Kidney glomerular epithelial cell (primary cell): Measurements from ENCODE around the gene PLD1.
A peak's percentile ranks its signal among the peaks of the same experiment; 100 is the strongest.
"Not testable (repeated sequence)": the region's sequence is repeated elsewhere in the genome, so short reads cannot be mapped to it uniquely, and the experiment has no call there.

ENCODE experiments used
- DNase-seq: peaks from one replicate; lab custom pipeline; 2025; lab: John Stamatoyannopoulos, UW

Gene PLD1

DNA sequence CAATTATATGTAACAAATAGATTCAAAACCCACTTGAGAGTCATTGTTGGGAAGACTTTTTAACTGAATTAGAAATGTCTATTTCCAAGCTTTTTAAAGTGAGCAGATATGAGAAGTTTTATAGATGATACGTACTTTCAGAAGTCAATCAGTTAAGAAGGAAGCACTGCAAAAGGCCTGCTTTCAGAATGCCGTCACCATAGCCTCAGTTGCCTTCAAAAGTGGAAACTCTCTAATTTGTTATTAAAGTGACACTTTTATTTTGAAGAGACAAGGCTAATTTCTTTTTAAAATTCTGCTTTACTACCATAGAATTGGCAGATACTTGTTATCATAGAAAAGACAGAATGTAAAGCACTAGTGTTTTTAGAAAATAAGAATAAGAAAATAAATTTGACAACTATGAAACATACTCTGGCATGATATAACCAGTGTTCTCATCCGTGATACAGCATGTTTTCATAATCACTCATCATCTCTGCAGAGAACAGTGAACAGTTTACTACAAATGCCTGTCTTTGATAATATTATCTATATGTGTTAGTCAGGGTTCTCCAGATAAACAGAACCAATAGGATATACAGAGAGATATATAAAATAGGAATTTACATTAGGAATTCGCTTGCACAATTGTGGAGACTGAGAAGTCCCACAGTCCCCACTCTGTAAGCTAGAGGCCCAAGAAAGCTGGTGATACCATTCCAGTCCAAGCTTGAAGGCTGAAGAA is 7.0 kb upstream of the PLD1 start:
- DNase-seq: no peak

DNA sequence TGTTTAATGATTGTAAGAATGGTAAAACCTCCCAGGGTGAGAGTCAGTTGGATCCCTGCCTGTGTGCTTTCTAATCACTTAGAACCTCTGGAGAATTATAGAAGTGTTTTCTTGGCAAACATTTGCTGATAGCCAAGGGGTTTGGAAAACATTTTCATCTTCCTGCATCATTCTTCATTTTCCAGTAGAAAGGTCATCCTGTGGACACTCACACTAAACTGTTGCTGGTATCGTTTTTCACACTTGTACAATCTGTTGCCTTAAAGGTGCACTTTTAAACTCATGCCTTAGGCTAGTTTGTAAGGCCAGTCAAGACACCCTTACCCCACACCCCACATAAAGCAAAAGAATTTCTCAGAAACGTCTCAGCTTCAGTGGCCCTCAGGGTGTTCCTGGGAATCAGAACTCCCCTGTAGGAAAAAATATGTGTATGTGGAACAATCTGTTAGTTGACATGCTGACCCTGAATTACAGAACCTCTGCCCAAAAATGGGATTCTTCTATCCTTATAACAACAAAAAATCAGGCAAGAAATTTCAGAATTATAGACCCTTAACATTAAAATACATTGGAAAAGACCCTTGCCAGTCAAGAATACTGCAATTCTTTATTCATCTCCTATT is 5.8 kb upstream of the PLD1 start:
- DNase-seq: no peak

DNA sequence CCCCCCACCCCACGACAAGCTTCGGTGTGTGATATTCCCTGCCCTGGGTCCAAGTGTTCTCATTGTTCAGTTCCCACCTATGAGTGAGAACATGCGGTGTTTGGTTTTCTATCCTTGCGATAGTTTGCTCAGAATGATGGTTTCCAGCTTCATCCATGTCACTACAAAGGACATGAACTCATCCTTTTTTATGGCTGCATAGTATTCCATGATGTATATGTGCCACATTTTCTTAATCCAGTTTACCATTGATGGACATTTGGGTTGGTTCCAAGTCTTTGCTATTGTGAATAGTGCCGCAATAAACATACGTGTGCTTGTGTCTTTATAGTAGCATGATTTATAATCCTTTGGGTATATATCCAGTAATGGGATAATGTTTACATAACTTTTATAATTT is 4.4 kb upstream of the PLD1 start:
- not testable (repeated sequence) for DNase-seq

DNA sequence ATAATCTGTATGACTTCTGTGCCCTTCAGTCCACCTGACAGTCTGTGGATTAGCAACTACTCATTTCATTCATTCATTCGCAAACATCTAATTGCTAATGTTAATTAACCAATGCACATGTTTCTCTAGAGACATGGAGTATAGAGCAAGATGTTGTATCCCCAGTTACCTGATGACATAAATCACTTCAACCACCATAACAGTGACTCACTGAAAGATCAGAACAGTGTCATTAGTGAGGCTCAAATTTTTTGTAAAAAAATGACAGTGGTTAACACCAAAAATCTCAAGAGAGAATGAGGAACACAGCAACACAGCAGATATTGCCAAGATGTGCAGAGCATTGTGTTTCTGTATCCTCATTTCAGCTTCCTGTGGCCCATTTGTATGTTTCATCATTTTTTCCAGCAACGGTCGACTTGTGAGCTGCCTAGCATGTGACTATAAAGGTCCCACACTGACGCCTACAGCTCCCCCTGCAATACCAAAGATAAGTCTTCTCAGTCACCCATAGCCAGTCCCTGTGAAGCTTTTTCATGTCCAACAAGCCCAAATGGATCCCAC is 3.7 kb upstream of the PLD1 start:
- DNase-seq: no peak

DNA sequence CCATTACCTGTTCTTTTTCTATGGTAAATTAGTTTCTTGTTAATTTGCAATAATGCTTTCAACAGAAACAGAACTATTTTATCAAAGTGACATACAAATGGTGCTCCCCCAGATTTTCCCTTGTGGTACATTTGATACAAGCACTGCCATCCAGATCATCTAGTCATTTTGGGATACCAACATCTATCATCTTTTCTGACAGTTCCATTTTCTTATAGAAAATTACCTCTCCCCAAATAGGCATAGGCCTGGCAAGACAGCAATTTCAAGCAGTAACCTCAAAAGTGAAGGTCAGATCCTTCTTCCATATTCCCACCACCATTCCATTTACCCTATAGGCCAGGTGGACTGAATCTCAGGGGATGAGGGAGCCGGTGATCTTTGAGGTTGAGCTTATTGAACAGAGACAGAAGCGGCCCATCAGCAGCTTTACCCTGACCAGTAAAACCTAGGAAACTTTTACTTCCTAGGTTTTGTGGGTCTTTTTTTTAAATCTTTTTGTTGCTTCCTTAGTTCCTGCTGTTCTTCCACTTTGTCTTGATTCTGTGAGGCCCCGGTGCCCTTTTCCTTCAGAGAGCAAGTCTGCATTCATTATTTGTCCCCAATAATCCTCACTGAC is 3.1 kb upstream of the PLD1 start:
- DNase-seq: no peak

DNA sequence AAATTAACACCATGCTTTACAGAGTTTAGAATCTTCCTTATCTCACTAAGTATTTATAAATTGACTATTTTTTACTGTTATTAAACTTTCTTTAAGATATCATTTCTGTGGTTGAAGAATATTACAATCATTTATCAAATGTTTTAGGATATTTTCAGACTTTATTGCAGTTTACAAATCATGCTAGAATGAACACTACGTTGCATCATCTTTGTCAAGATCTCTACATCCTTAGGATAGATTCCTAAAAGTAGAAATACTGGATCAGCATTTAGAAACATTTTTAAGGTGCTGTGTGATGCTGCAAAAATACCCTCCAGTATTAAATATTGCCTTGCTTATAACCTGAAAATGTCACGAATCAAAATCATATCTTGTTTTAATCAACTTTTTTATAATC is 2.5 kb upstream of the PLD1 start:
- DNase-seq: no peak

DNA sequence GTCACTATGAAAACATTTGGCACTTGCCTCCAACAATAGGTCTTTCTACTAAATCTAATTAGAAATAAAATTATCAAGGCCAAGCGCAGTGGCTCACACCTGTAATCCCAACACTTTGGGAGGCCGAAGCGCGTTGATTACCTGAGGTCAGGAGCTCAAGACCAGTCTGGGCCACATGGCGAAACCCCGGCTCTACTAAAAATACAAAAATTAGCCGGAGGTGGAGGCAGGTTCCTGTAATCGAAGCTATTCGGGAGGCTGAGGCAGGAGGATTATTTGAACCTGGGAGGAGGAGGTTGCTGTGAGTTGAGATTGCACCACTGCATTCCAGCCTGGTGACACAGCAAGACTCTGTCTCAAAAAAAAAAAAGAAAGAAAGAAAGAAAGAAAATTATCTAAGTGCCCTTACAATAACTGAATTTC is 1.6 kb upstream of the PLD1 start:
- no peak for DNase-seq

DNA sequence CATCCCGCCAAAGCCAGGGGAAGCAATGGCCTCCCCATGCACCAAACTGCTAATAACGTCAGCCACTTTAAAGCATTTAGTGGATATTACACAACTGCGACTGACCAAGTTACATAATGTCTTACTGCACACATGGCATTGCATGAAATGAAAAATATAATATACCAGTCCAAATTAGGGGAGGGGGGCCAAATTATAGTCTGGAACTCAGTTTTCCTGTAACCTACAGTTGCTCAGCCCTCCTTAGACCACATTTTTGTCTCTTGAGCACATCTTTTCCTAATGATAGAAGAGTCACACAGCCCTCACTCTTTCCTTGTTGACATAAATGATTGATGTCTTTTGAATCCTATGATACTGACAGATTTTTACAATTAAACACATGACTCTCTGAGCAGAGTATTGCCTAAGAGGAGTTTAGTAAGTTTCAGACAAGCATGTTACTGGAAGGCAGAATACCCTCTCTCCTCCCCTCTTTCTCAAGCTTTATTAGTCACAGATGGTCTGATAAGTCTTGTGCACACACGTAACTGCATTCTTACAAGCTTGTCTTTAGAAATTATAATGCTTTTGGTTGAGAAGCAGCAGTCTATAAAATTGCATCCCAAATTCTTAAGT is 1.1 kb upstream of the PLD1 start:
- peak; percentile 52 for DNase-seq

DNA sequence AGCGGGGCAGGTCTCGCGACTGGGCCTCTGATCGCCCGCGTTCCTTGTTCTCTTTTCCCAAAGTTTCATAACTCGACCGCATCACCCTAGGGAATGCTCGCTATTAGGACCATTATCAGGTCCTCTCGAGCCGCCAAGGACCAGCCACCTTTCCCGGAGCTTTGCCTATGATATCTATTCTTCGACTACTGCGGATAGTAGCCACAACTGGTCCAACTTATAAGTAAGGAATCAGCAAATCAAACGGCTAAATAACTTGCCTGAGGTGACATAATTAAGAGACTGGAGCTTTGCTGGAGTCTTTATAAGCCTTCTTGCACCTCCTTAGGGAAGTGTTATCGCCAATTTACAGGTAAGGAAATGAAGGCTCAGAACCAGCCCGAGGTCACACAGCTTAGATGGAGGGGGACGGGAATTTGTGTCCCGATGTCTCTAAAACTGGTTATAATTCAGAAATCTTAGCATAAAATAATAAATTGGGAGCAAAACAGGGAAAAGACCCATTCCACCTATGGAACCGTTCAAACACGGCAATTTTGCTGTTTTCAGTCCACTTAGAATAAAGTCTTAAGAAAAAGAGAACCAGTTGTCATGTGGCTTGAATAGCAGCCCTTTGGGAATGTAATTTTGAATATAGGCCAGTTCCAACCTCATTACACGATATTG is 479 bp upstream of the PLD1 start:
- DNase-seq: no peak

DNA sequence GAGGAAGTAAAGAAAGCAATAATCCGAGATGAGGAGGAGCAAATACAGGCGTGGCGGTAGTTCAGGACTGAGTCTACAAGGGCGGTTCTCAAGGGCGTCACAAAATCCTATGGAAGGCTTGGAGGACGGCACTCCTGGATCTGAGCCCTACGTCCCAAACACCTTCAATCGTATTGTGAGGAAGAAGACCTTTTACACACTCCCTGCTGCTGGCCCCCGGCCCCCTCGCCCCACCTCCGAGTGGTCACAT is 747 bp downstream of the PLD1 start:
- peak; percentile 53 for DNase-seq

DNA sequence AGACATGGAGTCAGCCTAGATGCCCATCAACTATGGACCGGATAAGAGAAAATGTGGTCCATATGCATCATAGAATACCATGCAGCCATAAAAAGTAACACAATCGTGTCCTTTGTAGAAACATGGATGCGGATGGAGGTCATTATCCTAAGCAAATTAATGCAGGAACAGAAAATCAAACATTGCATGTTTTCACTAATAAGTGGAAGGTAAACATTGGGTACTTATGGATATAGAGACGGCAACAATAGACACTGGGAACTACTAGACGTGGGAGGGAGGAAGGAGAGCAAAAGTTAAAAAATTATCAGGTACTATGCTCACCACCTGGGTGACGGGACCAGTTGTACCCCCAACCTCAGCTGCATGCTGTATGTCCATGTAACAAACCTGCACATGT is 2.5 kb downstream of the PLD1 start:
- no peak for DNase-seq

DNA sequence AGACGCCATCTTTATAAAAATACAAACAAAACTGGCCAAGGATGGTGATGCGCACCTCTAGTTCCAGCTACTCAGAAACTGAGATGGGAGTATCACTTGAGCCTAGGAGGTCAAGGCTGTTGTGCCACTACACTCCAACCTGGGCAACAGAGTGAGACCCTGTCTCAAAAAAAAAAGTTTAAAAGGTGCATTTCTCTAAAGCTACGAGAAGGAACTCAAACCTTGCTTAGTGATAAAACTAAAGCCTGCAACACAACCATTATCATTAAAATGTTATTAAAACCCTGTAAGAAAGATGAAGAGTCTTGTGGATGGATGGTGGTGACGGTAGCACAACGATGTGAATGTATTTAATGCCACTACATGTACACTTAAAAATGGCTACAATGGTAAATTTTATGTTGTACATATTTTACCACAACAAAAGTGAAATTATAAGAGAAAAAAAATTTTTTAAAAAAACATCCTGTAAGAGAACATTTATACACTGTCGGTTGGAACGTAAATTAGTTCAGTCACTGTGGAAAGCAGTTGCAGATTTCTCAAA is 3.1 kb downstream of the PLD1 start:
- no peak for DNase-seq

DNA sequence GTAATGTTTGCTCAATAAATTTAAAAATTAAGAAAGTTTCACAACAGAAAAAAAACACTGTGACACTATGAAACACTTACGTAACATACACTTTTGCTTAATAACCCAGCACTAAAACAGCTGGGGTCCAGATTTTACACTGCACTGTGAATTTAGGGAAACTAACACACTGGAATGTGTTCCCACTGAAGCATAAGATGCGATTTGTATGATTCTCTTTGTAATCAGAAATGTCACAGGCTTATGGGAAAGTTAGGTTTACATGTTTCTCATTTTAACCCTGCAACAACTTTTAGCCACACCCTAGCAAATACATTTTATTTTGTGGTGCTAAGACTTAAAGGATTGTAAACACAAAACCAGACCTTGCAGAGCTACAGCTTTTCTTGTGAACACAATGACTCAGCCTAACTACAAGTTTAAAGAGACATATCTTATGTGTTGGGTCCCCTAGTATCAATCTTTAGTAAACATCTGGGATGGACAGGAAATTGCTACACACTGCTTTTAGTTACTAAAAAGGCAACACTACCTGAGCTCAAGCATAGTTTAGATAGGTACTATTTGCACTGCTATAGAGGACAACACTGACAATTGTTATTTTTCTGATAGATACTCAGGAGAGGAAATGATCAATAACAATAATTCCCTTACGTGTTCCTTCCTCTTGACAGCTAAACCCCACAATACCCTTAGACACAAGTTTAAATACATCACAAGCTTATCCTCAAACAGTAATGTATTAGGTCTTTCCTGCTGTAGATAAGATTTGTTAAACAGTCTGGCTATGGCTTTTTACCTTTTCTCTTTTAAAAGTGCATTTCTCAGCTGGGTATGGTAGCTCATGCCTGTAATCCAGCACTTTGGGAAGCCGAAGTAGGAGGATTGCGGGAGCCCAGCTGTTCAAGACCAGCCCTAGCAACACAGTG is 3.8 kb downstream of the PLD1 start:
- peak; percentile 19 for DNase-seq

DNA sequence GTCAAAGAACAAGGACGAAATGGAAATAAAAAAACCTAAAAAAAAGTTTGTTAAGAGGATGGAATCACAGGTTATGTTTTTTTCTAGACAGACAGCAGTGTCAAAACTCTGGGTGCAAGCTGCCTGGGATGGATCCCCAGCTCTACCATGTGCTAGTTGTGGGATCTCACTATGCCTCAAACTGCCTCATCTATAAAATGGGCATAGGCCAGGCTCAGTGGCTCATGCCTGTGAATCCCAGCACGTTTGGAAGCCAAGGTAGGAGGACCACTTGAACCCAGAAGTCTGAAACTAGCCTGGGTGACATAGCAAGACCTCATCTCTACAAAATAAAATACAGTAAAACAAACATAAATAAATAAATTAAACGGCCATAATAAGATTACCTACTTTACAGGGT is 4.6 kb downstream of the PLD1 start:
- no peak for DNase-seq

DNA sequence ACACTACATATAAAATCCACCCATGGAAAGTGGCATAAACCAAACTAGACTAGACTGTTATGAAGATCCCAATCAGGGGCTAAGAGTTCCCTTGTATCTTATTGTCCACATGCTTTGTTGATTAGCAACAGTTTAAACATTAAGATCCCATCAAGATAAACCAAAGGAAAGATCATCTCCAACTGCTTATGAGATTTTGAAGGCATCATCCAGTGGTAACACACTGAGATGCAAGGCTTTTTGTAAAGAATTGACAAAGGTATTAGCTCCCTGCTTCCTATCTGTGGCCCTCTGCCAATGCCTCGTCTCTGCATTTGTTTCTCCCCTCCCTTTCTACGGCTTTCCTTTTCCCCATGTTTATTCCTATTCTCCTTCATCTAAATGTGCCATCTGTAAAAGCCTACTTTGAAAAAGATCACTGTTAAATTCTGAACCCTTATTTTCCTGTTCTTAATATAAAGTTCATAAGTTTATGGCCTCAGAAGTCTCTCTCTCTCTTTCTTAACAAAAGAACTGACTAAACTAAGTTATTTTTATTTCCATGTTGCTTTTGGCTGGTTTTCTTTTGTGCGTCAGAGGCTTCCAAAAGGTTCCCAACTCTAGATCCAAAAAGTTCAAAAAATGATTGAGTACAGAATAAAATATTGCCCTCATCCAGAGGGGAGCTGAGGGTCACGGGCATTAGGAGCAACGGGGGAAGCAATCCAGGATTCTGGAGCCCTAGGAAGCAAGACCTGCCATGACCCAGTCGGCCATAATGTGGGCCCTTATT is 5.5 kb downstream of the PLD1 start:
- no peak for DNase-seq

DNA sequence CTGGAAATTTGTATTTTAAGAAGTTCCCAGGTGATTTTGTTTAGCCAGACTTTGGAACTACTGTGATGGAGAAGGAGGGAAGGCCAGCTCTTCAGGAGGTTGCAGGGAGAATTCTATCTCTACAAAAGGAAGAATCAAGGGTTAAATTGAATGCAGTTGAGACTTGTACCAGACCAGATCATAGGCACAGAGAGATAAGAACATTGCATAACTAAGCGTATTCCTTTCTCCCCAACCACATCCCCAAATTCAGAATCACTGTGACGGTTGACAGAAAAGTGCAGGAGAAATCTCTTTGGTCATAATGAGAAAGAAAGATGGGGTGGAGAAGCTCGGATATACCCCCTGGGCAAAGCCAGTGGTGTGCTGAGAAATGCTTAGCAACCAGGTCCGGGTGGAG is 7.2 kb downstream of the PLD1 start:
- no peak for DNase-seq

DNA sequence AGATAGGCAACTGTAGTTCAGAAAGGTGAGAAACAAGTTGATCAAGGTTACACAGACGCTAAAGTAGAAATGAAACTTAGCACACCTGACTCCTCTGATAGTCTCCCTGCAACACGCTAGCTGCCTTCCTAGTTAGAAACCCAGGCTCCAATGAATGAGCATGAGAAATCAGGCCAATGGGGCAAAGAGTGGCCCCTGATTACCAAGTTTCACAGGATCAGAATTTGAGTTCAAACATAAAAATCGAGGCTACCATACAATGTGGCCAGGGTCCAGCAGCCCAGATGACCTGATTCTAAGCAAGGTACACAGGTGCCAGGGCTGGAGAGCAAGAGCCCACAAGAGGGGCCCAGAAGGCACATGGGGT is 7.7 kb downstream of the PLD1 start:
- DNase-seq: no peak

DNA sequence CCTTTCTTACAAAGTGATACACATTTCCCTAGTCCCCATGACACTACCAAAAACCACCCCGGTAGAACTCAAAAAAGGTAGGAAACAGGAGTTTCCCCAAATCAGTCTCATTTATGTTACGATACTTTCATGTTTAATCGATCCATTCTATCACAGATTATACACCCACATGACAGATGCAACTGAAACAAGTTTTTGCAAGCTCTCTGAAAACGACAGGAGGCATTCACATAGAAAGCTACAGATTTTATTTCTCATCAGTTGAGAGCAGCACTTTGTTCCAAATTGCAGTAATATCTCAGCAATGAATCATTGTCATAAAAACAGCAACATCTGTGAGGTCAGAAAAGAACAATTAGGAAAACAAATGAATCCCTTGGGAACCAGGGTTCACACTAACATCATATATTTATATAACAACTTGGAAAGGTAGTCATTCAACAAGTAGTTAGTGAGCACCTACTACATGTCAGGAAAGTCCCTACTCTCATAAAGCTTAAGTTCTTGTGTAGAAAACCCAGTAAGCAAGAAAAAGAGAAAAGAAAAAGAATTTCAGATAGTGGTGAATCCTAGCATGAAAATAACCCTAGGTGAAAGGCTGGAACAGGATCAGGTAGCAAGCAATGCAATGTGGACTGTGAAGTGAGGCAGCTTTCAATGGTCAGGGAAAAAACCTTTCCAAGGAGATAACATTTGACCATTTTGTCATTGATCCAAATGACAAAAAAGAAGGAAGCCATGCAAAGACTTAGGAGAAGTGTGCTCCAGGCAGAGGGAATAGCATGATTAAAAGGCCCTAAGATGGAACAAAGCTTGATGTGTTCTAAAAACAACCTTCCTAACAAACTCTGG is 8.3 kb downstream of the PLD1 start:
- peak; percentile 86 for DNase-seq

DNA sequence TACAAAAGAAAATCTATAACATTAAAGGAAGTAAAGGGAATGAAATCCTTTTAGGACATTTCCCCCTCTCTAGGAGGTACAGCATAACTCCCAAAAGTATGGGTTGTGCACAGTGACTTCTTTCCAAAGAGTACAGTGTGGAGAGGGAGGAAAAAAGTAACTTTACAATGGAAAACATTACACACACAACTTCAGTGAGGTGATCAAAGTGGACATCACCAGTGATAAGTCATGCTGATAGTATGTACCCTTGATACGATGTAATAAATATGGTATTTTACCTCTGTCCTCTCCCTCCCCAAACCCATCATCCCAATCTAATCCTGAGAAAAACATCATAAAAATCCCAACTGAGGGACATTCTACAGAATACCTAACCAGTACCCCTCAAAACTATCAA is 10.8 kb downstream of the PLD1 start:
- DNase-seq: peak; percentile 22

DNA sequence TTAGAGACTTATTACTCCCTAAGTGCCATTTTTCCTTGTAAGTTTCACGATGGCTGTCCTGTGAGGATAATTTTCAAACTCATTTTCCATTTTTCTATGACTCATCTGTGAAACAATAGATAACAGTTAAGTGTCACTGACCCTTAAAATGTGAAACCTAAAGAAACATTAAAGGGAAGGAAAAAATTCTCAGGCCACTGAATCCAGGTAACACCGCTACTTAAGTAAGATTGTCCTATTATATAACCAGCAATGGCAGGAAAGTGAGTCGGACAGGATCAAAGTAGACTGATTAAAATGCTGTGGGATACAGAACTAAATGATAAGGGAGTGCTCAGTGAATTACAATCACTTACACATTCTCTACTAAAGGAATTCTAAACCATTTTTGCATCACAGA is 12.4 kb downstream of the PLD1 start:
- DNase-seq: no peak
